Muscle layer of colon (tissue), 2 donors: ENCODE data around the gene TMEM79.
A peak's percentile ranks its signal among the peaks of the same experiment; 100 is the strongest.

Experiments
- H3K27ac ChIP-seq: one replicate; pipeline ENCODE4 v1.7.0; 2013; ENCODE audit warnings: low read depth, mild to moderate bottlenecking, low read length, moderate library complexity
- H3K27me3 ChIP-seq, 2 donors: one replicate each; pipeline ENCODE4 v1.7.0; 2013; ENCODE audit warnings: low read length in 2 of 2, mild to moderate bottlenecking in 2 of 2; ENCODE audit not compliant: insufficient read depth in 2 of 2, control insufficient read depth in 1 of 2
- H3K36me3 ChIP-seq: one replicate; pipeline ENCODE4 v1.7.0; 2013; ENCODE audit warnings: mild to moderate bottlenecking, low read length; ENCODE audit not compliant: insufficient read depth
- H3K4me1 ChIP-seq: one replicate; pipeline ENCODE4 v1.7.0; 2013; ENCODE audit warnings: mild to moderate bottlenecking, low read length; ENCODE audit not compliant: insufficient read depth
- H3K4me3 ChIP-seq, 2 donors: one replicate each; pipeline ENCODE4 v1.7.0; 2013; ENCODE audit warnings: low read length in 2 of 2, low read depth in 1 of 2, mild to moderate bottlenecking in 1 of 2, moderate library complexity in 1 of 2
- H3K9ac ChIP-seq: one replicate; pipeline ENCODE4 v1.7.0; 2013; ENCODE audit warnings: low read length
- H3K9me3 ChIP-seq: one replicate; pipeline ENCODE4 v1.7.0; 2013; ENCODE audit warnings: mild to moderate bottlenecking, low read length
- donor health status: abdominal sarcoma.
- donor health status: Adenocarcinoma of cecum.

Gene TMEM79

GRCh38 chr1:156284757-156285156, 632 bp downstream of the TMEM79 start:
- Histone ChIP-seq H3K36me3 (peaks cover 7% of the 10 kb centered on the region), H3K4me3 (no peak overlapping the region), H3K9me3 (no peaks in the 10 kb centered on the region), H3K27me3 (no peaks in the 10 kb centered on the region), H3K9ac (no peak overlapping the region), H3K27ac (no peak overlapping the region), H3K4me1 (peaks cover 22% of the 10 kb centered on the region)

GRCh38 chr1:156285437-156285836, 1.3 kb downstream of the TMEM79 start:
- H3K27ac ChIP-seq = no peak overlapping the region
- peaks cover 22% of the 10 kb centered on the region for H3K4me1 ChIP-seq
- H3K9ac ChIP-seq = no peak overlapping the region
- no peak overlapping the region for H3K4me3 ChIP-seq
- peaks cover 7% of the 10 kb centered on the region for H3K36me3 ChIP-seq
- H3K27me3 ChIP-seq = no peaks in the 10 kb centered on the region
- no peaks in the 10 kb centered on the region for H3K9me3 ChIP-seq

- no peak overlapping the region for H3K9ac ChIP-seq
- H3K9me3 ChIP-seq = no peaks in the 10 kb centered on the region
- H3K27me3 ChIP-seq = no peaks in the 10 kb centered on the region
- H3K27ac ChIP-seq = no peak overlapping the region
- H3K4me3 ChIP-seq = no peak overlapping the region
- peaks cover 7% of the 10 kb centered on the region for H3K36me3 ChIP-seq
- H3K4me1 ChIP-seq = peaks cover 19% of the 10 kb centered on the region
These were observed 1.9 kb downstream of the TMEM79 start for GRCh38 chr1:156286061-156286460.

GRCh38 chr1:156289857-156290256, 5.7 kb downstream of the TMEM79 start:
- no peak overlapping the region for H3K4me3 ChIP-seq
- H3K4me1 ChIP-seq = peaks cover 18% of the 10 kb centered on the region
- peaks cover 12% of the 10 kb centered on the region for H3K36me3 ChIP-seq
- no peak overlapping the region for H3K9ac ChIP-seq
- no peak overlapping the region for H3K27ac ChIP-seq
- no peaks in the 10 kb centered on the region for H3K27me3 ChIP-seq
- no peaks in the 10 kb centered on the region for H3K9me3 ChIP-seq

GRCh38 chr1:156291226-156292061, 7.3 kb downstream of the TMEM79 start:
- peak overlapping the region; percentile 60 for H3K9ac ChIP-seq
- peak overlapping the region; percentile 78 for H3K27ac ChIP-seq
- H3K4me3 ChIP-seq = peak overlapping the region; percentile 39 to 61
- H3K36me3 ChIP-seq = peaks cover 8% of the 10 kb centered on the region
- H3K9me3 ChIP-seq = no peaks in the 10 kb centered on the region
- peaks cover 22% of the 10 kb centered on the region for H3K4me1 ChIP-seq
- H3K27me3 ChIP-seq = no peaks in the 10 kb centered on the region

GRCh38 chr1:156293098-156293434, 8.9 kb downstream of the TMEM79 start:
- H3K27me3 ChIP-seq = no peaks in the 10 kb centered on the region
- H3K9me3 ChIP-seq = no peaks in the 10 kb centered on the region
- no peak overlapping the region for H3K4me3 ChIP-seq
- H3K27ac ChIP-seq = no peak overlapping the region
- H3K36me3 ChIP-seq = peaks cover 5% of the 10 kb centered on the region
- H3K9ac ChIP-seq = no peak overlapping the region
- peaks cover 22% of the 10 kb centered on the region for H3K4me1 ChIP-seq

- H3K4me1 ChIP-seq = peaks cover 22% of the 10 kb centered on the region
- no peak overlapping the region for H3K9ac ChIP-seq
- H3K36me3 ChIP-seq = peaks cover 5% of the 10 kb centered on the region
- H3K27me3 ChIP-seq = no peaks in the 10 kb centered on the region
- no peak overlapping the region for H3K4me3 ChIP-seq
- no peak overlapping the region for H3K27ac ChIP-seq
- no peaks in the 10 kb centered on the region for H3K9me3 ChIP-seq
These were observed 9.8 kb downstream of the TMEM79 start for GRCh38 chr1:156293895-156294294.

- Histone ChIP-seq H3K4me3 (peak within 1 kb of the TSS; percentile 77 to 96), H3K4me1 (peaks cover 22% of the 10 kb centered on the region), H3K36me3 (peaks cover 5% of the 10 kb centered on the region), H3K27me3 (no peaks in the 10 kb centered on the region), H3K9ac (peak within 1 kb of the TSS; percentile 62), H3K9me3 (no peaks in the 10 kb centered on the region), H3K27ac (peak within 1 kb of the TSS; percentile 73)
These were observed 11.3 kb downstream of the TMEM79 start, which contains the start of gene GLMP for GRCh38 chr1:156295391-156295947. Gene GLMP, minus strand, starts transcription at chr1:156295679. Its CDS starts 34 bp downstream, at chr1:156295645.

GRCh38 chr1:156298852-156299357, 14.8 kb downstream of the TMEM79 start, which contains the start of gene VHLL:
Gene VHLL, minus strand, starts transcription at chr1:156299307. Its CDS starts 118 bp downstream, at chr1:156299189.
- no peaks in the 10 kb centered on the region for H3K36me3 ChIP-seq
- H3K27me3 ChIP-seq = no peaks in the 10 kb centered on the region
- H3K4me1 ChIP-seq = peaks cover 13% of the 10 kb centered on the region
- no peaks in the 10 kb centered on the region for H3K9me3 ChIP-seq
- H3K4me3 ChIP-seq = no peak within 1 kb of the TSS
- H3K27ac ChIP-seq = no peak within 1 kb of the TSS
- no peak within 1 kb of the TSS for H3K9ac ChIP-seq

- H3K9me3 ChIP-seq = no peaks in the 10 kb centered on the region
- no peaks in the 10 kb centered on the region for H3K4me1 ChIP-seq
- H3K36me3 ChIP-seq = peaks cover 6% of the 10 kb centered on the region
- no peak overlapping the region for H3K27ac ChIP-seq
- H3K27me3 ChIP-seq = no peaks in the 10 kb centered on the region
- H3K4me3 ChIP-seq = no peak overlapping the region
- H3K9ac ChIP-seq = no peak overlapping the region
These were observed 19.1 kb downstream of the TMEM79 start for GRCh38 chr1:156303241-156303640.

GRCh38 chr1:156305215-156305614, 21.1 kb downstream of the TMEM79 start:
- Histone ChIP-seq H3K9ac (no peak overlapping the region), H3K4me3 (no peak overlapping the region), H3K27me3 (no peaks in the 10 kb centered on the region), H3K27ac (no peak overlapping the region), H3K36me3 (peaks cover 19% of the 10 kb centered on the region), H3K4me1 (no peaks in the 10 kb centered on the region), H3K9me3 (no peaks in the 10 kb centered on the region)
